ENCODE measurements around the gene SERPINA10. TPM values are rescaled to one million over a fixed set of nuclear protein-coding genes. Genes with fewer than 3 reads are reported as not detected.

The SERPINA10 gene
- total and polyA plus RNA-seq, 2 of the 13 experiments (the other 11 are each of a cell fraction or from before 2014, with no cell fraction given) = 20.1 to 20.2 TPM

GRCh38 chr14:94342334-94342934 lies 49.4 kb upstream of the SERPINA10 start (continued):
- TF ChIP-seq HOMEZ (CRISPR knock-in tag; IDR thresholded peaks at IDR 0.05; ENCODE audit: low read depth) = no peak
- no peak for TF ChIP-seq HOXA5 (CRISPR knock-in tag; IDR thresholded peaks at IDR 0.05)
- TF ChIP-seq ZFP82 (CRISPR knock-in tag; IDR thresholded peaks at IDR 0.05; ENCODE audit: borderline replicate concordance) = no peak
- no peak for TF ChIP-seq GLI4 (CRISPR knock-in tag; IDR thresholded peaks at IDR 0.05; ENCODE audit: borderline replicate concordance)
- peak; percentile 47 for TF ChIP-seq SAP130 (CRISPR knock-in tag; IDR thresholded peaks at IDR 0.05; ENCODE audit: low read depth)
- no peak for TF ChIP-seq ZNF256 (CRISPR knock-in tag; conservative IDR thresholded peaks at IDR 0.05)
- TF ChIP-seq ZNF281 (CRISPR knock-in tag; IDR thresholded peaks at IDR 0.05; ENCODE audit: borderline replicate concordance) = no peak
- TF ChIP-seq CENPX (CRISPR knock-in tag; IDR thresholded peaks at IDR 0.05) = no peak
- TF ChIP-seq ZFP90 (CRISPR knock-in tag; IDR thresholded peaks at IDR 0.05; ENCODE audit: borderline replicate concordance) = no peak
- no peak for TF ChIP-seq ZNF296 (CRISPR knock-in tag; conservative IDR thresholded peaks at IDR 0.05)
- TF ChIP-seq ZNF772 (CRISPR knock-in tag; IDR thresholded peaks at IDR 0.05) = no peak
- peak; percentile 90 for TF ChIP-seq FOSL2 (CRISPR knock-in tag; IDR thresholded peaks at IDR 0.05)
- TF ChIP-seq KAT8 (CRISPR knock-in tag; IDR thresholded peaks at IDR 0.05) = no peak
- peak; percentile 52; the same call in 1 of the 2 replicates for TF ChIP-seq TFAP4 (IDR thresholded peaks at IDR 0.05; ENCODE audit: borderline replicate concordance, low read depth)
- no peak for TF ChIP-seq CBFB (CRISPR knock-in tag; IDR thresholded peaks at IDR 0.05)
- TF ChIP-seq NR3C1 (CRISPR knock-in tag; IDR thresholded peaks at IDR 0.05) = no peak
- TF ChIP-seq NCOR1 (IDR thresholded peaks at IDR 0.05; ENCODE audit: borderline replicate concordance, low read length) = no peak
- TF ChIP-seq EP300 (IDR thresholded peaks at IDR 0.05; ENCODE audit: low read depth in 2 of 2, low read length in 2 of 2) = peak in 1 of 2 experiments; percentile 45; a peak in 1 of 4 replicates
- no peak for TF ChIP-seq EP300 (CRISPR knock-in tag; IDR thresholded peaks at IDR 0.05; ENCODE audit: borderline replicate concordance)
- no peak for TF ChIP-seq ZNF501 (CRISPR knock-in tag; IDR thresholded peaks at IDR 0.05)
- no peak for TF ChIP-seq JUN (CRISPR knock-in tag; IDR thresholded peaks at IDR 0.05)
- no peak for TF ChIP-seq PHF8 (CRISPR knock-in tag; IDR thresholded peaks at IDR 0.05)
- TF ChIP-seq ATF7 (IDR thresholded peaks at IDR 0.05) = no peak
- no peak for TF ChIP-seq ATF7 (CRISPR knock-in tag; IDR thresholded peaks at IDR 0.05)
- TF ChIP-seq IKZF5 (CRISPR knock-in tag; IDR thresholded peaks at IDR 0.05) = peak; percentile 100
- TF ChIP-seq ZNF124 (CRISPR knock-in tag; IDR thresholded peaks at IDR 0.05) = no peak

All from HepG2 (cell line).